ENCODE data around the gene PROC.

GRCh38 chr2:127408004-127408806 lies 10.0 kb upstream of the PROC start:
- TF ChIP-seq, protein P1, sequence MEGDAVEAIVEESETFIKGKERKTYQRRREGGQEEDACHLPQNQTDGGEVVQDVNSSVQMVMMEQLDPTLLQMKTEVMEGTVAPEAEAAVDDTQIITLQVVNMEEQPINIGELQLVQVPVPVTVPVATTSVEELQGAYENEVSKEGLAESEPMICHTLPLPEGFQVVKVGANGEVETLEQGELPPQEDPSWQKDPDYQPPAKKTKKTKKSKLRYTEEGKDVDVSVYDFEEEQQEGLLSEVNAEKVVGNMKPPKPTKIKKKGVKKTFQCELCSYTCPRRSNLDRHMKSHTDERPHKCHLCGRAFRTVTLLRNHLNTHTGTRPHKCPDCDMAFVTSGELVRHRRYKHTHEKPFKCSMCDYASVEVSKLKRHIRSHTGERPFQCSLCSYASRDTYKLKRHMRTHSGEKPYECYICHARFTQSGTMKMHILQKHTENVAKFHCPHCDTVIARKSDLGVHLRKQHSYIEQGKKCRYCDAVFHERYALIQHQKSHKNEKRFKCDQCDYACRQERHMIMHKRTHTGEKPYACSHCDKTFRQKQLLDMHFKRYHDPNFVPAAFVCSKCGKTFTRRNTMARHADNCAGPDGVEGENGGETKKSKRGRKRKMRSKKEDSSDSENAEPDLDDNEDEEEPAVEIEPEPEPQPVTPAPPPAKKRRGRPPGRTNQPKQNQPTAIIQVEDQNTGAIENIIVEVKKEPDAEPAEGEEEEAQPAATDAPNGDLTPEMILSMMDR (IDR thresholded peaks at IDR 0.05) = peak in 1 of 3 donors; percentile 32
- TF ChIP-seq POLR2A (IDR thresholded peaks at IDR 0.05) = no peak

Data from ovary (tissue), 3 donors.